ENCODE data around the gene RARA.

Gene RARA

GRCh38 chr17:40268141-40268712 lies 40.8 kb upstream of the RARA start:
- TF ChIP-seq, protein P1, sequence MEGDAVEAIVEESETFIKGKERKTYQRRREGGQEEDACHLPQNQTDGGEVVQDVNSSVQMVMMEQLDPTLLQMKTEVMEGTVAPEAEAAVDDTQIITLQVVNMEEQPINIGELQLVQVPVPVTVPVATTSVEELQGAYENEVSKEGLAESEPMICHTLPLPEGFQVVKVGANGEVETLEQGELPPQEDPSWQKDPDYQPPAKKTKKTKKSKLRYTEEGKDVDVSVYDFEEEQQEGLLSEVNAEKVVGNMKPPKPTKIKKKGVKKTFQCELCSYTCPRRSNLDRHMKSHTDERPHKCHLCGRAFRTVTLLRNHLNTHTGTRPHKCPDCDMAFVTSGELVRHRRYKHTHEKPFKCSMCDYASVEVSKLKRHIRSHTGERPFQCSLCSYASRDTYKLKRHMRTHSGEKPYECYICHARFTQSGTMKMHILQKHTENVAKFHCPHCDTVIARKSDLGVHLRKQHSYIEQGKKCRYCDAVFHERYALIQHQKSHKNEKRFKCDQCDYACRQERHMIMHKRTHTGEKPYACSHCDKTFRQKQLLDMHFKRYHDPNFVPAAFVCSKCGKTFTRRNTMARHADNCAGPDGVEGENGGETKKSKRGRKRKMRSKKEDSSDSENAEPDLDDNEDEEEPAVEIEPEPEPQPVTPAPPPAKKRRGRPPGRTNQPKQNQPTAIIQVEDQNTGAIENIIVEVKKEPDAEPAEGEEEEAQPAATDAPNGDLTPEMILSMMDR (IDR thresholded peaks at IDR 0.05; ENCODE audit: low read depth, low read length, missing control alignments), result no peak
- no peak for DNase-seq (ENCODE audit: low read depth)
- H3K4me3 ChIP-seq (ENCODE audit: low read depth, low read length), result no peak overlapping the region

GRCh38 chr17:40278414-40278813 lies 30.6 kb upstream of the RARA start:
- TF ChIP-seq, protein P1 (IDR thresholded peaks at IDR 0.05; ENCODE audit: low read depth, low read length, missing control alignments), result no peak
- H3K4me3 ChIP-seq (ENCODE audit: low read depth, low read length), result no peak overlapping the region
- no peak for DNase-seq (ENCODE audit: low read depth)

- DNase-seq (ENCODE audit: low read depth), result no peak
- TF ChIP-seq, protein P1 (IDR thresholded peaks at IDR 0.05; ENCODE audit: low read depth, low read length, missing control alignments), result no peak
- H3K4me3 ChIP-seq (ENCODE audit: low read depth, low read length), result no peak overlapping the region
Measured at GRCh38 chr17:40279402-40279801, 29.6 kb upstream of the RARA start.

GRCh38 chr17:40281663-40282062 lies 27.3 kb upstream of the RARA start:
- no peak for DNase-seq (ENCODE audit: low read depth)
- TF ChIP-seq, protein P1 (IDR thresholded peaks at IDR 0.05; ENCODE audit: low read depth, low read length, missing control alignments), result no peak
- no peak overlapping the region for H3K4me3 ChIP-seq (ENCODE audit: low read depth, low read length)

DNA sequence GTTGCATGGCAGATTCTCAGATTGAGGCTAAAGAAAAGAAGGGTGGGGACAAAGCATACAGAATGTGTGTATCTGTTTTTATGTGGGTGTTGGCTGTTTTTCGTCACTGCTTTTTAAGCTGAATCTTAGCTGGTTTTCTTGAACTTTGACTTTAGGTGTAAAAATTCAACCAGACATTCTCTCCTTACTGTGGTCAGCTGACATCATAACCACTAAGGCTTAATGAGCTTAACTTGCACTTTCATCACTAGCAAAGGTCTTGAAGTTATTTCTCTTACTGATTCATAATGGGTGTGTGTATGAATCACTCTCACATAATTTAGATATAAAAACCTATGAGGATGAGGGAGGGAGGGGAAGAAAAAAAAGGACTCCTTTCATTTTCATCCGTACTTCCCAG lies 25.3 kb upstream of the RARA start:
- DNase-seq (ENCODE audit: low read depth), result no peak
- TF ChIP-seq, protein P1 (IDR thresholded peaks at IDR 0.05; ENCODE audit: low read depth, low read length, missing control alignments), result no peak
- no peak overlapping the region for H3K4me3 ChIP-seq (ENCODE audit: low read depth, low read length)

- DNase-seq (ENCODE audit: low read depth), result no peak
- no peak overlapping the region for H3K4me3 ChIP-seq (ENCODE audit: low read depth, low read length)
- TF ChIP-seq, protein P1 (IDR thresholded peaks at IDR 0.05; ENCODE audit: low read depth, low read length, missing control alignments), result peak; percentile 5
Measured at GRCh38 chr17:40284085-40284713, 24.8 kb upstream of the RARA start.

GRCh38 chr17:40286473-40286872 lies 22.5 kb upstream of the RARA start:
- TF ChIP-seq, protein P1 (IDR thresholded peaks at IDR 0.05; ENCODE audit: low read depth, low read length, missing control alignments), result no peak
- H3K4me3 ChIP-seq (ENCODE audit: low read depth, low read length), result no peak overlapping the region
- no peak for DNase-seq (ENCODE audit: low read depth)
